ENCODE measurements around the gene PIP5K1A. TPM values are rescaled to one million over a fixed set of nuclear protein-coding genes. Genes with fewer than 3 reads are reported as not detected.

Gene PIP5K1A
- total RNA-seq, 4 donors from 2014 or later, result 27.7 to 67.6 (median 44.1) TPM

GRCh38 chr1:151286619-151287340, 88.4 kb downstream of the PIP5K1A start:
- H3K4me3 ChIP-seq (ENCODE audit: low read depth, poor library complexity, severe bottlenecking), result no peak overlapping the region
- intact Hi-C loops (cut with DNase I; ENCODE audit: low total_unique reads), result no loop called here
- 79 to 90% methylated on average over 10 of the region's 10 CpGs for WGBS, 2 donors
- TF ChIP-seq, protein P1, sequence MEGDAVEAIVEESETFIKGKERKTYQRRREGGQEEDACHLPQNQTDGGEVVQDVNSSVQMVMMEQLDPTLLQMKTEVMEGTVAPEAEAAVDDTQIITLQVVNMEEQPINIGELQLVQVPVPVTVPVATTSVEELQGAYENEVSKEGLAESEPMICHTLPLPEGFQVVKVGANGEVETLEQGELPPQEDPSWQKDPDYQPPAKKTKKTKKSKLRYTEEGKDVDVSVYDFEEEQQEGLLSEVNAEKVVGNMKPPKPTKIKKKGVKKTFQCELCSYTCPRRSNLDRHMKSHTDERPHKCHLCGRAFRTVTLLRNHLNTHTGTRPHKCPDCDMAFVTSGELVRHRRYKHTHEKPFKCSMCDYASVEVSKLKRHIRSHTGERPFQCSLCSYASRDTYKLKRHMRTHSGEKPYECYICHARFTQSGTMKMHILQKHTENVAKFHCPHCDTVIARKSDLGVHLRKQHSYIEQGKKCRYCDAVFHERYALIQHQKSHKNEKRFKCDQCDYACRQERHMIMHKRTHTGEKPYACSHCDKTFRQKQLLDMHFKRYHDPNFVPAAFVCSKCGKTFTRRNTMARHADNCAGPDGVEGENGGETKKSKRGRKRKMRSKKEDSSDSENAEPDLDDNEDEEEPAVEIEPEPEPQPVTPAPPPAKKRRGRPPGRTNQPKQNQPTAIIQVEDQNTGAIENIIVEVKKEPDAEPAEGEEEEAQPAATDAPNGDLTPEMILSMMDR (IDR thresholded peaks at IDR 0.05), result no peak
- TF ChIP-seq POLR2A (IDR thresholded peaks at IDR 0.05), result no peak
- no peak for DNase-seq (ENCODE audit: low spot score in 2 of 2)

- 76 to 93% methylated on average over 7 of the region's 7 CpGs for WGBS, 2 donors
- intact Hi-C loops (cut with DNase I; ENCODE audit: low total_unique reads), result no loop called here
These were observed 89.0 kb downstream of the PIP5K1A start for GRCh38 chr1:151287341-151287699.

DNA sequence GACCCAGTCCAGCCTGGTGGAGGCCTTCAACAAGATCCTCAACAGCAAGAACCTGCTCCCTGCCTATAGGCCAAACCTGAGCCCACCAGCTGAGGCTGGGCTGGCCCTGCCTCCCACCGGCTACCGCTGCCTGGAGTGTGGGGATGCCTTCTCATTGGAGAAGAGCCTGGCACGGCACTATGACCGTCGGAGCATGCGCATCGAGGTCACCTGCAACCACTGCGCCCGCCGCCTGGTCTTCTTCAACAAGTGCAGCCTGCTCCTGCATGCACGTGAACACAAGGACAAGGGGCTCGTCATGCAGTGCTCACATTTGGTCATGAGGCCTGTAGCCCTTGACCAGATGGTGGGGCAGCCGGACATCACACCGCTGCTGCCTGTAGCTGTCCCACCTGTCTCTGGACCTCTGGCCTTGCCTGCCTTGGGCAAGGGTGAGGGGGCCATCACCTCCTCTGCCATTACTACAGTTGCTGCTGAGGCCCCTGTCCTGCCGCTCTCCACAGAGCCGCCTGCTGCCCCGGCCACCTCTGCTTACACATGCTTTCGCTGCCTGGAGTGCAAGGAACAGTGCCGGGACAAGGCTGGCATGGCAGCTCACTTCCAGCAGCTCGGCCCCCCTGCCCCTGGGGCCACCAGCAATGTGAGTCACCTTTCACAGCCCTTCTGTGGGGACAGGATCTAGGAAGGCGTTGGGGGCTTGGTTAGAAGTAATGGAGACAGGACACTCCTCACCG, 89.6 kb downstream of the PIP5K1A start:
- WGBS, 2 donors, result 91 to 94% methylated on average over 22 of the region's 22 CpGs
- intact Hi-C loops (cut with DNase I; ENCODE audit: low total_unique reads), result no loop called here
- H3K4me3 ChIP-seq (ENCODE audit: low read depth, poor library complexity, severe bottlenecking), result no peak overlapping the region
- DNase-seq (ENCODE audit: low spot score in 2 of 2), result no peak
- TF ChIP-seq POLR2A (IDR thresholded peaks at IDR 0.05), result no peak
- TF ChIP-seq, protein P1 (IDR thresholded peaks at IDR 0.05), result no peak

More at GRCh38 chr1:151287341-151287699, 89.0 kb downstream of the PIP5K1A start:
- DNase-seq (ENCODE audit: low spot score in 2 of 2), result no peak
- H3K4me3 ChIP-seq (ENCODE audit: low read depth, poor library complexity, severe bottlenecking), result no peak overlapping the region
- no peak for TF ChIP-seq POLR2A (IDR thresholded peaks at IDR 0.05)
- TF ChIP-seq, protein P1 (IDR thresholded peaks at IDR 0.05), result no peak

DNA sequence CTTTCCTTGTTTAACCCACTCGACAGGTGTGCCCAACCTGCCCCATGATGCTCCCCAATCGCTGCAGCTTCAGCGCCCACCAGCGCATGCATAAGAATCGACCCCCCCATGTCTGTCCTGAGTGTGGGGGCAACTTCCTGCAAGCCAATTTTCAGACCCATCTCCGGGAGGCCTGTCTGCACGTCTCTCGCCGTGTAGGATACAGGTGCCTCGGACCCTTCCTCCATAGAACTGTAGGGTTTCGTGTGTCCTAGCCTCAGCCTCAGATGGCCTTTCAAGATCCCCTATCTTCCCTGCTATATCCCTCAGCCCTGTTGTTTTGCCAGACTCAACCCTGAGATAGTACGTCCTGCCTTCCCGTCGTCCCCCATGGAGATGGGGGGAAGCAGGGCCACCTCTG, 90.2 kb downstream of the PIP5K1A start:
- TF ChIP-seq, protein P1 (IDR thresholded peaks at IDR 0.05), result no peak
- no peak for TF ChIP-seq POLR2A (IDR thresholded peaks at IDR 0.05)

GRCh38 chr1:151289080-151289935, 91.0 kb downstream of the PIP5K1A start:
- no peak for DNase-seq (ENCODE audit: low spot score in 2 of 2)
- TF ChIP-seq, protein P1 (IDR thresholded peaks at IDR 0.05), result no peak
- no peak for TF ChIP-seq POLR2A (IDR thresholded peaks at IDR 0.05)
- no peak overlapping the region for H3K4me3 ChIP-seq (ENCODE audit: low read depth, poor library complexity, severe bottlenecking)
- intact Hi-C loops (cut with DNase I; ENCODE audit: low total_unique reads), result no loop called here
- WGBS, 2 donors, result 76 to 82% methylated on average over 18 of the region's 18 CpGs

More for the DNA sequence above, 90.2 kb downstream of the PIP5K1A start:
- WGBS, 2 donors, result 80 to 89% methylated on average over 14 of the region's 14 CpGs
- intact Hi-C loops (cut with DNase I; ENCODE audit: low total_unique reads), result no loop called here
- no peak for DNase-seq (ENCODE audit: low spot score in 2 of 2)
- H3K4me3 ChIP-seq (ENCODE audit: low read depth, poor library complexity, severe bottlenecking), result no peak overlapping the region
